HCT116 (cell line): ENCODE results near the gene PTPDC1. TPM values are rescaled to one million over a fixed set of nuclear protein-coding genes. Genes with fewer than 3 reads are reported as not detected.

Experiments used
- ATAC-seq: fragments of 200-7000 bp; cut with Tn5 transposase; 2 replicates; pipeline ENCODE4 v1.9.1; 2020; ENCODE audit warnings: mild to moderate bottlenecking, moderate library complexity
- BruUV-seq: library from RNA; stranded (reverse); fragments of 400-500 nt; replicated peaks from 2 replicates; lab custom pipeline; 2021; lab: Mats Ljungman, UMichigan
- CTCF ChIA-PET: fragments of 300-600 bp; sonication (Branson Sonifier 250); formaldehyde crosslinking; loops from one replicate; lab custom pipeline; 2021; ENCODE audit warnings: antibody characterized with exemption; lab: Charles Lee
- POLR2A ChIA-PET: fragments of 300-600, 350-600 bp; sonication (Branson Sonifier 250); formaldehyde crosslinking; loops from one replicate; lab custom pipeline; 2021; ENCODE audit warnings: antibody characterized with exemption; lab: Charles Lee
- RAD21 ChIA-PET, 2 experiments: fragments of 300-600 bp; sonication (Branson Sonifier 250); formaldehyde crosslinking; loops; one replicate each; lab custom pipeline; 2023; ENCODE audit warnings: low total read pairs in 2 of 2; ENCODE audit not compliant: uncharacterized antibody in 2 of 2, unreplicated experiment in 2 of 2, low non-redundant PET in 1 of 2; lab: Charles Lee
- DNase-seq: peaks from one replicate; pipeline ENCODE4 v3.0.0-alpha.2; 2010; ENCODE audit warnings: low read depth, low spot score
- H2AFZ ChIP-seq: fragments of 200-600 bp; shearing (Covaris generic), sonication (generic); 2 replicates; pipeline ENCODE4 v1.6.1; 2017; ENCODE audit warnings: low read depth, mixed run types, mixed read lengths, antibody characterized with exemption, low read length; ENCODE audit not compliant: poor library complexity, severe bottlenecking
- H3K27ac ChIP-seq: 2 replicates; pipeline ENCODE4 v1.5.1; 2012; ENCODE audit warnings: low read depth, low read length
- H3K27me3 ChIP-seq: fragments of 200-600 bp; sonication (generic); 2 replicates; pipeline ENCODE4 v1.6.1; 2016; ENCODE audit warnings: mixed run types, low read length, mixed read lengths; ENCODE audit not compliant: insufficient read depth
- H3K36me3 ChIP-seq, 2 experiments: fragments of 200-500 bp in 1 of 2; fragments of 200-600 bp in 1 of 2; sonication (Bioruptor generic) in 1 of 2; sonication (generic) in 1 of 2; 2 replicates each; pipeline versions ENCODE4 v1.5.1 to v1.6.1; 2014 to 2016; ENCODE audit warnings: low read length in 2 of 2, inconsistent platforms in 1 of 2, mixed read lengths in 1 of 2, mixed run types in 1 of 2; ENCODE audit not compliant: insufficient read depth in 2 of 2, control insufficient read depth in 1 of 2
- H3K4me1 ChIP-seq, 2 experiments: fragments of 200-600 bp in 1 of 2; sonication (generic) in 1 of 2; 2 replicates each; pipeline versions ENCODE4 v1.5.1 to v1.6.1; 2012 to 2017; ENCODE audit warnings: low read length in 2 of 2, inconsistent platforms in 1 of 2, mild to moderate bottlenecking in 1 of 2, mixed read lengths in 1 of 2, mixed run types in 1 of 2, moderate library complexity in 1 of 2; ENCODE audit not compliant: insufficient read depth in 2 of 2, control insufficient read depth in 1 of 2
- H3K4me2 ChIP-seq: fragments of 200-600 bp; sonication (generic); 2 replicates; pipeline ENCODE4 v1.6.1; 2017; ENCODE audit warnings: mixed run types, low read length, mixed read lengths
- H3K4me3 ChIP-seq, 2 experiments: fragments of 200-600 bp in 1 of 2; sonication (generic) in 1 of 2; replicated peaks in 1 of 2; 2 replicates each; pipeline ENCODE4 v1.5.1; 2011 to 2016; ENCODE audit warnings: low read length in 2 of 2, control low read depth in 1 of 2, low read depth in 1 of 2, mild to moderate bottlenecking in 1 of 2, mixed read lengths in 1 of 2, mixed run types in 1 of 2
- H3K79me2 ChIP-seq: fragments of 200-600 bp; sonication (generic); 2 replicates; pipeline ENCODE4 v1.6.1; 2017; ENCODE audit warnings: mild to moderate bottlenecking, mixed run types, low read length, moderate library complexity, mixed read lengths; ENCODE audit not compliant: insufficient read depth
- H3K9ac ChIP-seq: fragments of 200-600 bp; sonication (generic); 2 replicates; pipeline ENCODE4 v1.6.1; 2016; ENCODE audit warnings: low read length, mixed read lengths
- H3K9me2 ChIP-seq: fragments of 200-600 bp; sonication (generic), shearing (Covaris generic); 2 replicates; pipeline ENCODE4 v1.6.1; 2017; ENCODE audit warnings: mixed run types, mild to moderate bottlenecking, moderate library complexity; ENCODE audit not compliant: insufficient read depth
- H3K9me3 ChIP-seq, 2 experiments: fragments of 200-500 bp in 1 of 2; fragments of 200-600 bp in 1 of 2; sonication (Bioruptor generic) in 1 of 2; sonication (generic) in 1 of 2; 2 replicates each; pipeline ENCODE4 v1.6.1; 2014 to 2017; ENCODE audit warnings: low read length in 2 of 2, mixed read lengths in 2 of 2, inconsistent platforms in 1 of 2, low read depth in 1 of 2, mild to moderate bottlenecking in 1 of 2, mixed run types in 1 of 2, moderate library complexity in 1 of 2; ENCODE audit not compliant: control insufficient read depth in 1 of 2, insufficient read depth in 1 of 2
- H4K20me1 ChIP-seq: fragments of 200-600 bp; sonication (generic), shearing (Covaris generic); 2 replicates; pipeline ENCODE4 v1.6.1; 2017; ENCODE audit warnings: mixed run types, mild to moderate bottlenecking, moderate library complexity; ENCODE audit not compliant: insufficient read depth
- CBX3 ChIP-seq: IDR thresholded peaks from 2 replicates; pipeline ENCODE4 v1.6.1; 2012; ENCODE audit warnings: low read depth
- EGR1 ChIP-seq: IDR thresholded peaks from 2 replicates; pipeline ENCODE4 v1.6.1; 2012; ENCODE audit warnings: low read depth
- ELF1 ChIP-seq: IDR thresholded peaks from 2 replicates; pipeline ENCODE4 v1.6.1; 2012; ENCODE audit warnings: low read depth, borderline replicate concordance
- EZH2 ChIP-seq: fragments of 200-600 bp; sonication (generic); IDR thresholded peaks from 2 replicates; pipeline ENCODE4 v1.6.1; 2017; ENCODE audit warnings: antibody characterized with exemption, mixed run types
- JUND ChIP-seq: IDR thresholded peaks from 2 replicates; pipeline ENCODE4 v1.6.1; 2012
- POLR2A ChIP-seq: IDR thresholded peaks from 2 replicates; pipeline ENCODE4 v1.7.0; 2011; ENCODE audit warnings: borderline replicate concordance; ENCODE audit not compliant: insufficient read depth, insufficient read length; ENCODE audit errors: extremely low read depth
- POLR2AphosphoS5 ChIP-seq: IDR thresholded peaks from 2 replicates; pipeline ENCODE4 v1.6.1; 2011; ENCODE audit warnings: mild to moderate bottlenecking, low read depth, low read length, moderate library complexity
- RAD21 ChIP-seq: IDR thresholded peaks from 2 replicates; pipeline ENCODE4 v1.6.1; 2012; ENCODE audit warnings: low read depth, mild to moderate bottlenecking
- SIN3A ChIP-seq: IDR thresholded peaks from 2 replicates; pipeline ENCODE4 v1.6.1; 2012; ENCODE audit warnings: low read depth
- SP1 ChIP-seq: IDR thresholded peaks from 2 replicates; pipeline ENCODE4 v1.6.1; 2012; ENCODE audit warnings: low read depth
- SRF ChIP-seq: IDR thresholded peaks from 2 replicates; pipeline ENCODE4 v1.6.1; 2012; ENCODE audit warnings: low read depth
- TCF7L2 ChIP-seq: IDR thresholded peaks from 2 replicates; pipeline ENCODE4 v1.7.0; 2011; ENCODE audit warnings: borderline replicate concordance, inconsistent platforms; ENCODE audit not compliant: insufficient read depth, insufficient read length; ENCODE audit errors: extremely low read depth
- YY1 ChIP-seq: IDR thresholded peaks from 2 replicates; pipeline ENCODE4 v1.6.1; 2011; ENCODE audit warnings: low read length, low read depth, moderate library complexity, mild to moderate bottlenecking; ENCODE audit not compliant: insufficient replicate concordance; ENCODE audit errors: extremely low read depth
- ZNF274 ChIP-seq: fragments of 200-500 bp; sonication (Bioruptor generic); IDR thresholded peaks from 2 replicates; pipeline ENCODE4 v1.6.1; 2014; ENCODE audit warnings: mild to moderate bottlenecking, low read depth, low read length, inconsistent platforms
- intact Hi-C: fragments of 100-400 bp; cut with micrococcal nuclease; formaldehyde crosslinking; loops from 2 replicates; pipeline ENCODE4 v1.10.0; 2022
- total RNA-seq: library from RNA; stranded (reverse); gene quantifications from one replicate; pipeline ENCODE4 v1.2.1, GENCODE V29; 2021; ENCODE audit not compliant: unreplicated experiment
- TF ChIP-seq, protein P1 (sequence below): IDR thresholded peaks from 2 replicates; pipeline ENCODE4 v1.6.1; 2012
- TF ChIP-seq, protein P2 (sequence below): IDR thresholded peaks from 2 replicates; pipeline ENCODE4 v1.6.1; 2011; ENCODE audit warnings: mild to moderate bottlenecking, low read length, moderate library complexity; ENCODE audit not compliant: insufficient replicate concordance; ENCODE audit errors: extremely low read depth
- TF ChIP-seq, protein P3 (sequence below), 3 experiments: fragments of 200-600 bp in 1 of 3; sonication (generic) in 1 of 3; IDR thresholded peaks in 2 of 3; conservative IDR thresholded peaks in 1 of 3; 2 replicates each; pipeline ENCODE4 v1.5.1; 2012 to 2017; ENCODE audit warnings: low read depth in 2 of 3, low read length in 2 of 3, antibody characterized with exemption in 1 of 3, borderline replicate concordance in 1 of 3, control low read depth in 1 of 3, mild to moderate bottlenecking in 1 of 3, mixed read lengths in 1 of 3, mixed run types in 1 of 3, moderate library complexity in 1 of 3; ENCODE audit not compliant: insufficient read depth in 1 of 3

Gene PTPDC1
- total RNA-seq, 1 experiment from 2014 or later, result 12.7 TPM

DNA sequence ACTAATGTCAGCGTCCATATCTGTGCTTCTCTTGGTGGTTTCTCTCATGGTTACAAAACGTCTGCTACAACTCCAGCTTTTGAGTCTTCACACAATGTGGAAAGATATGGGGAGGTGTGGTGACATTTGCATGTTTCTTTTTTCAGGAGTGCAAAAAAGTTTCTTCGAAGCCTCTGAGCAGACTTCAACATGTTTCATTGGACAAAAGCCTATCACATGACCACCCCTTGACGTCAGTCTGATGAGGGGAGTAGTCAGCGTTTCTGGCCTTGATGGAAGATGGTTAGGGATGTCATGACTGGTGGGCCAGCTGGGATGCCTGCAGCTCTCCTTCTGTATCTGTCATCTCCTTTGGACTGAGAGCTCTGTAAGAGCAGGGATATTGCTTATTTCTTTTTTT, 61.4 kb downstream of the PTPDC1 start:
- CTCF ChIA-PET, result no interaction called here
- no peak for TF ChIP-seq ELF1
- TF ChIP-seq JUND, result no peak
- TF ChIP-seq SIN3A, result no peak
- no peak for TF ChIP-seq SP1
- no peak for TF ChIP-seq CBX3
- TF ChIP-seq YY1, result no peak
- no peak for TF ChIP-seq RAD21
- no peak for TF ChIP-seq POLR2AphosphoS5
- TF ChIP-seq, protein P1, sequence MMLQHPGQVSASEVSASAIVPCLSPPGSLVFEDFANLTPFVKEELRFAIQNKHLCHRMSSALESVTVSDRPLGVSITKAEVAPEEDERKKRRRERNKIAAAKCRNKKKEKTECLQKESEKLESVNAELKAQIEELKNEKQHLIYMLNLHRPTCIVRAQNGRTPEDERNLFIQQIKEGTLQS, result no peak
- TF ChIP-seq, protein P2, sequence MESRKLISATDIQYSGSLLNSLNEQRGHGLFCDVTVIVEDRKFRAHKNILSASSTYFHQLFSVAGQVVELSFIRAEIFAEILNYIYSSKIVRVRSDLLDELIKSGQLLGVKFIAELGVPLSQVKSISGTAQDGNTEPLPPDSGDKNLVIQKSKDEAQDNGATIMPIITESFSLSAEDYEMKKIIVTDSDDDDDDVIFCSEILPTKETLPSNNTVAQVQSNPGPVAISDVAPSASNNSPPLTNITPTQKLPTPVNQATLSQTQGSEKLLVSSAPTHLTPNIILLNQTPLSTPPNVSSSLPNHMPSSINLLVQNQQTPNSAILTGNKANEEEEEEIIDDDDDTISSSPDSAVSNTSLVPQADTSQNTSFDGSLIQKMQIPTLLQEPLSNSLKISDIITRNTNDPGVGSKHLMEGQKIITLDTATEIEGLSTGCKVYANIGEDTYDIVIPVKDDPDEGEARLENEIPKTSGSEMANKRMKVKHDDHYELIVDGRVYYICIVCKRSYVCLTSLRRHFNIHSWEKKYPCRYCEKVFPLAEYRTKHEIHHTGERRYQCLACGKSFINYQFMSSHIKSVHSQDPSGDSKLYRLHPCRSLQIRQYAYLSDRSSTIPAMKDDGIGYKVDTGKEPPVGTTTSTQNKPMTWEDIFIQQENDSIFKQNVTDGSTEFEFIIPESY, result no peak
- no peak for TF ChIP-seq EGR1
- TF ChIP-seq, protein P3, sequence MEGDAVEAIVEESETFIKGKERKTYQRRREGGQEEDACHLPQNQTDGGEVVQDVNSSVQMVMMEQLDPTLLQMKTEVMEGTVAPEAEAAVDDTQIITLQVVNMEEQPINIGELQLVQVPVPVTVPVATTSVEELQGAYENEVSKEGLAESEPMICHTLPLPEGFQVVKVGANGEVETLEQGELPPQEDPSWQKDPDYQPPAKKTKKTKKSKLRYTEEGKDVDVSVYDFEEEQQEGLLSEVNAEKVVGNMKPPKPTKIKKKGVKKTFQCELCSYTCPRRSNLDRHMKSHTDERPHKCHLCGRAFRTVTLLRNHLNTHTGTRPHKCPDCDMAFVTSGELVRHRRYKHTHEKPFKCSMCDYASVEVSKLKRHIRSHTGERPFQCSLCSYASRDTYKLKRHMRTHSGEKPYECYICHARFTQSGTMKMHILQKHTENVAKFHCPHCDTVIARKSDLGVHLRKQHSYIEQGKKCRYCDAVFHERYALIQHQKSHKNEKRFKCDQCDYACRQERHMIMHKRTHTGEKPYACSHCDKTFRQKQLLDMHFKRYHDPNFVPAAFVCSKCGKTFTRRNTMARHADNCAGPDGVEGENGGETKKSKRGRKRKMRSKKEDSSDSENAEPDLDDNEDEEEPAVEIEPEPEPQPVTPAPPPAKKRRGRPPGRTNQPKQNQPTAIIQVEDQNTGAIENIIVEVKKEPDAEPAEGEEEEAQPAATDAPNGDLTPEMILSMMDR (IDR thresholded peaks at IDR 0.05 in 2 of 3, conservative IDR thresholded peaks at IDR 0.05 in 1 of 3; ENCODE audit: borderline replicate concordance in 1 of 3, insufficient read depth in 1 of 3, low read depth in 2 of 3, low read length in 2 of 3), result no peak
- no peak for TF ChIP-seq ZNF274
- no peak for TF ChIP-seq POLR2A
- no peak for TF ChIP-seq EZH2
- TF ChIP-seq TCF7L2, result no peak
- TF ChIP-seq SRF, result no peak
- ATAC-seq (no peak), DNase-seq (no peak)
- no peak overlapping the region for H3K4me2 ChIP-seq
- H3K4me1 ChIP-seq, result peaks cover 3 to 7% of the 10 kb centered on the region in 2 experiments
- H3K9me2 ChIP-seq, result no peaks in the 10 kb centered on the region
- no peak overlapping the region for H2AFZ ChIP-seq
- intact Hi-C loops, result no loop called here
- H3K27me3 ChIP-seq, result no peaks in the 10 kb centered on the region
- no peak overlapping the region for H3K27ac ChIP-seq
- RAD21 ChIA-PET, result no interaction called here
- no TSS peak for BruUV-seq
- POLR2A ChIA-PET, result no interaction called here
- no peaks in the 10 kb centered on the region for H3K79me2 ChIP-seq
- H4K20me1 ChIP-seq, result no peaks in the 10 kb centered on the region
- no peak overlapping the region for H3K4me3 ChIP-seq
- H3K9ac ChIP-seq, result no peak overlapping the region
- no peaks in the 10 kb centered on the region for H3K9me3 ChIP-seq
- no peaks in the 10 kb centered on the region for H3K36me3 ChIP-seq
